SKM-1 treated with dmso at 0.1 percent for 144 hours (cell line): Measurements from ENCODE around the gene PRRT1B.

Experiments used
- DNase-seq: peaks from one replicate; lab custom pipeline; 2025; ENCODE audit not compliant: unreplicated experiment; lab: John Stamatoyannopoulos, UW

PRRT1B gene

DNA sequence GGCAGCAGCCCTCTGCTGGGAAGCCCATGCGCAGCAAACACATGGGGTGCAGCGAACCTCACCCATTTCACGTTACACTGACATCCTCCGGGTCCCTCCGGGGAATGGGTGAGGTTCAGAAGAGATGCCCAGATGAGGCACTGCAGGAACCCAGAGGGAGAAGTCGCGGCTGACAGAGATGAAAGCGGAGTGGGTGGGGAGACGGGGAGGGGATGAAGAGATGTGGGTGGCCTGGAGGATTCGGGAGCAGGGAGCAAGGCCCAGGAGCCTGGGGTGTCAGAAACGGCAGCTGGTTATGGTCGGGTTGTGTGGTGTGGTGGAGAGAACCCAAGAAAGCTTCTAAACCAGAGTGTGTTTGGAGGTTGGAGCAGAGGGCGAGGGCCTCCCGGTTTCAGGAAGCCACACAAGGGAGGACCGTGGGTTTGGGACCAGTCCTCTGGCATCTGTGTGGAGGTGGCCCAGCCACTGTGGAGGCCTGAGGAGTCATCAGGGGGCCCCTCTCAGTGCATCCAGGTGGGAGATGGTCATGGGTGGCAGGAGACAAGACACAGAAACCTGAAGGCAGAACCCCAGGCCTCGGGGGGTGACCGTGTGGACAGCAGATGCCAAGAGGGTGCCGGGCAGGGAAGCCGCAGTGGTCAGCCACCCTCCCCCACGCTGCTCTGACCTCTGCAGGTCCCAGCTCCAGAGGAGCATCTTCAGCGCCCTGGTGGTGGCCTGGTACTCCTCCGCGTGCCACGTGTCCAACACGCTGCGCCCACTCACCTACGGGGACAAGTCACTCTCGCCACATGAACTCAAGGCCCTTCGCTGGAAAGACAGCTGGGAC lies 22.9 kb upstream of the PRRT1B start:
- no peak for DNase-seq

- DNase-seq: no peak
Measured at GRCh38 chr9:131523086-131523388, 22.3 kb upstream of the PRRT1B start.

DNA sequence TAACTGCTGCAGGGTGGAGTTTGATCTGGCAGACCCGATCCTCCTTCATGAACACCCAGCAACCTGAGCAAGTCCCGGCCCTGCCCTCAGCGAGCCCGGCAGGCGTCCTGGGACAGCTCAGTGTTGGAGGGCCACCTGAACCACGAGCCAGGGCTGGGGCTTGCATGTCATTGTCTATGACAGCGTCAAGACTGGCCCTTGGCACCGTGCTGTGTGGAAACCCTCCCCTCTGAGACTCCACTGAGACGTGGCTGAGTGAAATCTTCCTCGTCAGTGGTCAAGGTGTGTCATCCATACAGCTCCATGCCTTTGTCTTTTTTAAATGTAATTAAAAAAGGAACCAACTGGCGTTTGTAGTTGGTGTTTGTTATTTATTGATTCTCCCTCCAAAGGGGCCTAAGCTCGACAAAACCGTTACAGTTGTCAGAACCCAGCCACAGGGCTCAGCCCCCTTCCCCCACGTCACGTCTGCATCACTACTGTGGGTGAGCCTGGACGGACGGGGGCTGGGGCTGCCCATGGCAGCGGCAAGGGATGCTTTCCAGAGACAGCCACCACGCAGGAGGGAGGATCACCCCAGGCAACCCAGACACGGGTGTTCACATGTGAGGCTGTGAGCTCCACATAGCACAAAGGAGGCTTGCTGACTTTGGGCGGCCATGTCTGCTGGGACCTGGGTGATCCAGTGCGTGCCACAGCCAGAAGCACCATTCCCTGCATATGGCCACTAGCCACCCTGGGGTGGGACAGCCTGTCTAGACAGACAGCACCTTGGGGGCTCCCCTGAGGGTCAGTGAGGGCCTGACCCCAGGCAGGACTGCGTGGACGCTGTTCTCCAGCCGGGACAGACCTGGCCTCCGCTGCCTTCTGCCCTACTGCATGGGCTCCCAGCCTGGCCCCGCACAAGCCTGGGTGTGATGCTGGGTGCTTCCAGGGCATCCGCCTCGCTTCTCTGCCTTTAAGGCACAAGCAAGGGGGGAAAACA lies 21.6 kb upstream of the PRRT1B start:
- no peak for DNase-seq

- no peak for DNase-seq
Measured at GRCh38 chr9:131524665-131525315, 20.5 kb upstream of the PRRT1B start.

GRCh38 chr9:131525643-131526565 lies 19.4 kb upstream of the PRRT1B start:
- DNase-seq: no peak

GRCh38 chr9:131528186-131528585 lies 17.1 kb upstream of the PRRT1B start:
- DNase-seq: no peak

- no peak for DNase-seq
Measured at GRCh38 chr9:131528886-131529505, 16.3 kb upstream of the PRRT1B start.

DNA sequence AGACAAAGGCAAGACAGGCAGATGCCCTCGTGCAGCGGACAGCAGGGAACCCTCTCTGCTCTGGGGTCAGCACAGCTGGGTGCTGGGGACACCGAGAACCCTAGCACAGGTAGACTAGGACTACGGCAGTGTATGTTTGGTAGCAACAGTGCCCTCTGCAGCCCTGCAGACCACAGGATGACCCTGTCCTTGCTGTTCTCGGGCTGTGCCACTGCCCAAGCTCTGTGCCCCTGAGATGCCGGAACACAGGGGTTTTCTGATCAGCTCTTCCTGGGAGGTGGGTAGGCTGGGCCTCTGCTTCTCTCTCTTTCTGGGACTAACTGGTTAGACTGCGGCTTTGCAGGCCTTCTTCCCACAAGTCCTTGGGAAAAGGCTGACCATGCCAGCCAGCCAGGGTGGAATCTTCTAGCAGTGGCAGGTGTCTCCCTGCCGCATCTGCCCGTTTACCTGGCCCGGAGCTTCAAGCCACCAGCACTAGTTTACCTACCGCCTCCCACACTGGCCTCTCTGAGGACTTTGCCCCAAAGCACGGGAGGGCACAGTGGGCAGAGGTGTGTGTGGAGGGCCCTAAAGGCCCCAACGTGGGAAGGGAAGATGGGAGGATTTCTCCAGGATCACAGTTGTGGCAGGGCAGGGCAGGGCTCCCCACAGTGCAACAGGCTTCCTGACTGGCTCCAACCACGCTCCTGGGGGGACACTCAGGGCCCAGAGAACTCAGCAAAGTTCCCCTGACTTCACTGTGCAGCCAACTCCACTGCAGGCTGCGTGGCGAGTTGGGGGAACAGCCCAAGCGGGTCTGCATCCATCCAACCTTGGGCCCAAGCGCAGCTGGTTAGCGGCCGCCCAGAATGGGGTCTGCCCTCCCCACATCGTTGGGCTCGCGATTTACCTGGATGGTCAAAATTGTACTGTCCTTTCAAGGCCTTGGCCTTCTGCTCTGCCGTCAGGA lies 15.5 kb upstream of the PRRT1B start:
- no peak for DNase-seq

- DNase-seq: no peak
Measured at GRCh38 chr9:131530546-131530919, 14.8 kb upstream of the PRRT1B start.

GRCh38 chr9:131530920-131531832 lies 14.1 kb upstream of the PRRT1B start, which contains the start of gene UCK1:
Gene UCK1, minus strand, starts transcription at chr9:131531263. Its CDS starts 89 bp downstream, at chr9:131531174.
- peak; percentile 70 for DNase-seq

DNA sequence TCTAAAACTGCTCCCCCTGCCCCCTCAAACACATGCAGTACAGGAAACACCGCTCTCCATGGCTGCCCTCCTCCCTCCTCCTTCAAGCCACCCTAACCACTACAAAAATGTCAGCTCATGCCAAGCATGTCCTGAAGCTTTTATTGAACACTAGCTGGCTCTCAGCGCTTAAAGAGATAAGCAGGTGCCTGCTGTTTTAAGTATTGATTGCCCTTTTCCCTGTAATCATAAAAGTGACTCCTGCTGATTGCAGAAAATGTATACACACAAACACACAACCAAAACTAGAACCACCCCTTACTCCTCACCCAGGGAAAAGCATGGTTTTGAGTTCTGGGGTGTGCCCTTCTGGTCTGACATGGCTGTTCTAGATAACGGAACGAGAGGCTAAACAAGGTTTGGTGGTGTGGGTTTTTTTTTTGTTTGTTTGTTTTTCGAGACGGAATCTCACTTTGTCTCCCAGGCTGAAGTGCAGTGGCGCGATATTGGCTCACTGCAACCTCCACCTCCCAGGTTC lies 10.5 kb upstream of the PRRT1B start:
- no peak for DNase-seq

- no peak for DNase-seq
Measured at GRCh38 chr9:131537946-131538345, 7.4 kb upstream of the PRRT1B start.

- DNase-seq: no peak
Measured at GRCh38 chr9:131539223-131539923, 6.0 kb upstream of the PRRT1B start.

DNA sequence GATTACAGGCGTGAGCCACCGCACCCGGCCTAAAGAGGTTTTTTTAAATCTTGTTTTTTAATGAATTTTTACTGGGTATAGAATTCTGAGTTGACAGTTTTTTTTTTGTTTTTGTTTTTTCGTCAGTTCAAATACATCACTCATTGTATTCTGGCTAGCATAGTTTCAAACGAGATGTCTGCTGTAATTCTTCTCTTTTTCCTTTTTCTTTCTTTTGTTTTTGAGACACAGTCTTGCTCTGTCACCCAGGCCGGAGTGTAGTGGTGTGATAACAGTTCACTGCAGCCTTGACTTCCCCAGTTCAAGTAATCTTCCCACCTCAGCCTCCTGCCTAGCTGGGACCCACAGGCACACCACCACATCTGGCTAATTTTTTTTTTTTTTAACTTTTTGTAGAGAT lies 2.2 kb upstream of the PRRT1B start:
- DNase-seq: no peak

DNA sequence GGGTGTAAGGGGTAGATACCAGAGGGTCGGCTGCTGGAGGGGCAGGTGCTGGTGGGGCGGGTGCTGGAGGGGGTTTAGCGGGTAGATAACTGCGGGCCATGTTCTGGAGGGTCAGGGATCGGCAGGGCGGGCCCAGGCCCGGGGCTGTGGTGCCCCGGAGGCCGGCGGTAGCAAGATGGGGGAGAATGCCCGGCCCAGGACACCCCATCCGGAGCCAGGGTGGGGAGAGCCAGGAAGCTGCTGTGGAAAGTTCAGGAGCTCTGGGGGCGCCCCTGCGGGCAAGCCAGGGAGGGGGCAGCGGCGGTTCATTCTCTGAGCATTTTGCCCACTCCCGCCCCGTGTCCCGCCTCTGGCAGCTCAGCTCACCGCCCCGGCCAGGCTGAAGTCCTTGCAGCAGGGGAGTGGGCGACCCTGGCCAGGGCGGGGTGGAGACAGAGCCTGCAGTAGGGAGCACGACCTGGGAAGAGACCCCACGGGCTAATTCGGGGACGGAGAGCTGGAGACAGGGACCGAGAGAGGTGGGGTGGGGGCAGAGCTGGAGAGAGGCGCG lies 538 bp downstream of the PRRT1B start:
- DNase-seq: no peak

- no peak for DNase-seq
Measured at GRCh38 chr9:131546336-131547084, 1.2 kb downstream of the PRRT1B start.
